HG03342 (cell line): ENCODE measurements around the gene NOVA1.

Experiments
- ATAC-seq: cut with Tn5 transposase; IDR thresholded peaks from one replicate; pipeline ENCODE4 v1.9.1; 2021; ENCODE audit warnings: mild to moderate bottlenecking, moderate library complexity; ENCODE audit not compliant: unreplicated experiment

Gene NOVA1

DNA sequence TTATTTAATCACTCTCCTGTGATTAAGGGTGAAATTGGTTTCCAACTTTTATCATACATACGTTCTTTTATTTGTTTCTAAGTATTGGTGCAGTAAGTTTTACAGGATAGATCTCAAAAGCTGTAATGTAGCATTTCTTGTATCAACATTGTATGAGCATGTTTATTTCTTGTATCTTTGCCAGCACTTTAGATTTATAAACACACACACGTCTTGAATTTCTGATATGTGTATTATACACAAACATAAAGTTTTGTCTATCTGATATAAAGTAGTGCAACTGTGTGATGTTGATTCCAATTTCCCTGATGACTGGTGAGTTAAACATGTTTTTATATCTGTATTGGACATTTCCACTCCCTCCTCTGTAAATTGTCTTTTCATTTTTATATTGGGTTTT lies 134.7 kb downstream of the NOVA1 start:
- ATAC-seq = no peak

DNA sequence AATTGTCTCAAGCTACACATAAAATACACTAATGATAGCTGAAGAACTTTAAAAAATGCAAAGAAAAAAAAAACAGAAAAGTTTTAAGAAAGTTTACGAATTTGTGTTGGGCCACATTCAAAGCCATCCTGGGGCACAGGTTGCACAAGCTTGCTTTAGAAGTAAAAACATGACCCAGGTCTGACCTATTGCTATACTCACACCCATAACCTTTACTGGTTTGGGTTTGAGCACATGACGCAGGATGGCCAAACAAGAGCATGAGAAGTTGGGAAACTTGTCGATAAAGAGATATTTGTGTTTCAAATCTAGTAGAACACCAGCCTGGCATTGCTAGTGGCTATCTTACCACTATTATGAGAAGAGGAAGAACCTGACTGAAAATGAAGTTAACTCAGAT lies 143.7 kb downstream of the NOVA1 start:
- ATAC-seq = no peak

DNA sequence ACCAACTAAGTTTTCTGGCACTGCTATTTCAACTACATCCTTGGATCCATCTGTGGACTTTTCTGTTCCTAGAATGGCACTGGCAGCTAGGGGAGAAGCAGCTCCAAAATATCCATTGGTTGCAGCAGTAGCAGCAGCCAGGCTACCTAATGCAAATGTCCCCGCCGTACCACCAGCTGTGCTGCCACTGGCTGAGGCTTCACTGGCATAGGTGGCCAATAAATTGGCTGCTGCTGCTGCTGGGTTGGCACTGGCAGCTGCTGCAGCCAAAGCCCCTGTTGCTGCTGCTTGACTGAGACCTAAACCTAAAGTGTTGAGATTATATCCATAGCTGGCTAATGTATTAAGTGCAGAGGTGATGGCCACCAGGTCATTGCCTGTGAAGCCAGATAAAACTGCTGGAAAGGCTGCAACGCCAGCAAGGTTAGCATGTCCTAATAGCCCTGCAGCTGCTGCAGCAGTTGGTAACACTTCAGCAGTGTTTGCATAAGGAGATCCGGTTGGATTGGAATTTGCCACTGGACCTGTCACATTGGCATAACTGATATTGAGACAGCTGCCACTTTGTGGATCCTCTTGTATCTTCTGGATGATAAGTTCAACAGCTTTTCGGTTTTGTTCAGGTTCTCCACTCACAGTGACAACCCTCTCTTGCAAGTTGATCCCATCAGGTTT lies 149.5 kb downstream of the NOVA1 start:
- ATAC-seq = no peak

DNA sequence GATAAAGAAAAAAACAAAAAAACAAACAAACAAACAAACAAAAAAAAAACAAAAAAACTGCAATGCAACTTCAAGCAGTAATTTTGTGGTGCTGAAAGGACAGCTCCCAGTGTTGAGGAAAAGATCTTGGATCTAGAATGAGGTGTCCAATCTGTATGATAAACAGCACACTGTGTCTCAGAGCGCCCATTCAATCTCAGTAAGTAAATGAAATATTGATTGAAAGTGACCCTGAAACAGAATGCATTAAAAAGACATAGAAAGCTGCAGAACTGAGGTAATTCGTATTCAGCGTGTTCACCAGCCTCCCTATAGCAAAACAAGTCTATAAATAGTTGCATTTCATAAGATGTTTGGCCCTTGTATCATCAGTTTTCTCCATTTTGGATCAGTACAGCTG lies 153.0 kb downstream of the NOVA1 start:
- no peak for ATAC-seq

DNA sequence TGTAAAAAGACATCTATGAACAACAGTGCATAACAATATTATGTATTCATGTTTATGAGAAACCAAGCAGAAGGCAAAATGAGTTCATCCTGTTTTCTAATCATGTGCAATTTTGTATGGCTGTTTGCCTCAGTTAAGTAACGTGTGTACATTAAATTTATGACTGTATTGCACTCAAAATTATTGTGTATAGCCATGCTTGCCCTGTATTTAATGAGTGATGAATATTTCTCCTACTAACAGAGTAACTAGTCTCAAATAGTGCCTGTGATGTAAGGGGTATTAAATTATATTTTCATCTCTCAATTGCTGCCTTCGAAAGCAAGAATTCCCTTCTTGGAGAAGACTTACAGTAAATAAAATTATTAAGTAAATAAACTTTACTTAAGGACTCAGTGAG lies 154.2 kb downstream of the NOVA1 start:
- ATAC-seq = no peak

DNA sequence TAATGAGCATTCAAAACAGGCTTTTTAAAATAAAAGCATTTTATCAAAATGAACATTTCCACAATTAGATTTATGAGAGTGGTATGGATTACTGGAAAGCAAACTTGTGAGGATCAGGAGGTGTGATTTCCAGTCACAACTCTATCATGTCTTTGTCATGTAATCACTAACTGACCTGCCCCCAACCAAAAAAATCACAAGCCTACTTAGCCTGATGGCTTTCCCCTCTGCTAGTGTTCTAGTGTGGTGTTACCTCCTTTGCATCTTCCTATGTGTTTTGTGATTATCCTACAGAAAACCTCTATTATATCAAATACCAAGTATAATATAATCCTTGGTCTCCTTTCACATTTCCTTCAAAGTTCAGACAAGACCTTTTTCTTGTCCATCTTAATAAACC lies 168.6 kb downstream of the NOVA1 start:
- no peak for ATAC-seq

DNA sequence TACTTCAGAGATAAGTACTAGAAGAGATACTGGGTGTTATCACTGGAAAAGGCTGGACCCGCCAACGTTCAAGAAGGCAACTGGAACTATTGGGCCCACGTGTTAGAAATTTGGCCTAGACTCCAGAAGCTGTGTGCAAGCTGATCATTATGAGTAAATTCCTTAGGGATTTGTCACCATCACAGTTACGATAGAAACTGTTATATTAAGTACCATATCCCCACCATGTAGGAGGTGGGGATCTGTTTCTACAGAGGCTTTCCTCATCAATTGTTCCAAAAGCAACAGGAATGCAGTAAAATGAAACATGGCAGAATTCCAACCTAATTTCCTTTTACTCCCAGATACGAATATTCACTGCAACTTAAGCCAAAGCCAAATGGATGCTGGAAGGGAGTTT lies 170.7 kb downstream of the NOVA1 start:
- no peak for ATAC-seq

DNA sequence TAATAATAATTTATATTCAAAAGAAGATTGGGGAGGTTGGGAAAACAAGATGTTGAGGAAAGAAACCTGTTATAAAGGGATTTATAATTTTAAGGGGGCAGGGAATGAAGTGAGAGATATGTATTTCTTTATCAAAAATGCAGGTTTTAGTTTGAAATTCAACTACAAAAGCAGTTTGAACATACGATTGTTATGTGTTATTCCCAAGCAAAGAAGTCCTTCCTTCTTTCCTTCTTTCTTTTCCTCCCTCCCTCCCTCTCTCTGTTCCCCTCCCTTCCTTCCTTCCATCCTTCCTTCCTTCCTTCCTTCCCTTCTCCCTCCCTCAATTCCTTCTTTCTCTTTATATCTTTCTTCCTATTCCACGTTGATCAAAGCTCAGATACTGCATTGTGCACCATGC lies 173.3 kb downstream of the NOVA1 start:
- ATAC-seq = no peak

DNA sequence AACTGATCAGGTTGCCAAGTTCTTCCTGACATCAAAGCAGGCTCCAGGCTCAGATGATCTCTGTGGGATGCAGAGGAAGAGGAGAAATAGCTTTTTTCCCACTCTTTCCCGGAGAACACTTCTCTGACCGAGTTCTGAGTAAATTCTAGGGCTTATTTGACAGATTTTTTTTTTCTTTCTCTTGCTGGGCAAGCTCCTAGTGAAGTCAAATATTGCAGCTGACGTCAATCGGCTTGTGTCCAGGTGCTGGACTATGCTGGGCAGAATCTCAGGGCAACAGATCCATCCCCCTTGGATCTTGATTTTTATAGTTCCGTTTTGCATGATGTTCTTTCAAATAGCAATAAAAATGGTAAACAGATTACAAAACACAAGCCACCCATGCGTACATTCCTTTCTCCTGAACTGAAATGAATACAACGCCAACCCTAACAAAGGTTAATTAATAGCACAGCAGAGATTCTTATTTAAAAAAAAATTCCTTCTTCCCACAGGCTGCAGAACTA lies 182.2 kb downstream of the NOVA1 start:
- no peak for ATAC-seq

DNA sequence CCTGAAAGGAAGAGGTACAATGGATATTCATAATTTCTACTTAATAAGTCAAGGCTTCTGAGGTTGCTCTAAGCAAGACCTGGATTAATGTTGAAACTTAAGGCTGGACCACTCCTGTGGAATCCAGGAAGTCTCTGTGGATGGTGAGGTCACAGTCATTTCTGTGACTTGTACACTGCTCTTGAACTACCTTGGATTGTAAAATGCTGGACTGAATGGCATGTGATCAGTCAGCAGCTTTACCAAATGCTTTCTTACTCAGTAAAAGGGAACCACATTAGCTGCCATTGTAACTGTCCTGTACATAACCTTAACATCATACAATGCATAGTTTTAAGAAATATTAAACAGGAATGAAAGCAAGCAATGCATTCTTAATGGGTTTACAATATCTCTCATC lies 182.9 kb downstream of the NOVA1 start:
- no peak for ATAC-seq

DNA sequence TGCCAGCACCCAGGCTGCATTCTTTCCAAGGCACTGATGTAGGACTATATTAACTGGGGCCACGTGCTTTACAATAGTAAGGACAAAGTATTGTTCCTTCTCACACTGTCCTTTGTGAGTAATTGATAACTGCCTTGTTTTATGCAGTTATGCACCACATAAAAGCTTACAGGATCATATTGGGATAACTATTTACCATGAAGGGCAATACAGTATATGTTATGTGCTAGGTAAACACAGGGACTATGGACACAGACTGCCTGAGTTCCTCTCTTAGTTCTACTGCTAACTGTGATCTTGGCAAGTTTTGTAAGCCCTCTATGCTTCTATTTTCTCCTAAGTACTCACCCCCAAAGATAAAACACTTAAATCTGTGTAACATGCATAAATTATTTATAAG lies 183.7 kb downstream of the NOVA1 start:
- ATAC-seq = no peak

DNA sequence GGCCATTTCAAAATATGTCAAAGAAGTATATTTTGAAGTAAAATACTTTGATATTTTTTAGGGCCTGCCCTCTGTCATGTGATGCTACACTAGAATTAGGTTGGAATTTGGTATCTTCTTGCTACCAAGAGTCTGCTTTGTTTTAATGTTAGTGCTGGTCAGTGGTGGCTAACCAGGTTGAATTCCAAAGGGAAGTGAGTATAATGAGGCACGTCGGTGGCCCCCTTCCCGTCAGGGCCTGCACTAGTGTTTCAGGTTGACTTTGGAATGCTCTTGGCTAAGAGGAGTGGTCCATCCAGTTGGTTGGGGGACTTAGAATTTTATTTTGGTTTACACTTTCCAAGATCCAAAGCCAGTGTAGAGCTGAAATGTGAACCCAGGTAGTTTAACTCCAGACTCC lies 185.4 kb downstream of the NOVA1 start:
- ATAC-seq = no peak

DNA sequence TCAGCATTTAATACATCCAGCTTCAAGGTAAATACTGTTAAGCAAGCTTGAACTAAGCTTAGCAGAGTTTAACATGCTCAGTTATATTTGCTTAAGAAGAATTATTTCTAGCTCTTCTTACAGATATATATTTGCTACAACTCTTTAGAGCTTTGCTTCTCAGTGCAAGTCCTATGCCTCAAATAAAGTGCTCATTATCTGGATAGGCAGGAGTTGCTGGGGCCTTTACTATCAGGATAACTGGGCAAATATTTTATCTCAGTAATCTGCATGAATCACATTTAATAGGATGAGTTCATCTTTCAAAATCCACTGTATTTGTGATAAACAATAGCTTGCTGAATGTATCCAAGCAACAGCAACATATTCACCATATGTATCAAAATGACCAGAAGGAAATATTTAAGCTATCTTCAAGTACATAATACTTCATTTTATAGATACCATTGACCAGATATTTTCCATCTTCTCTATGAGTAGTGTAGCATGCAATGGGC lies 187.6 kb downstream of the NOVA1 start:
- ATAC-seq = no peak

DNA sequence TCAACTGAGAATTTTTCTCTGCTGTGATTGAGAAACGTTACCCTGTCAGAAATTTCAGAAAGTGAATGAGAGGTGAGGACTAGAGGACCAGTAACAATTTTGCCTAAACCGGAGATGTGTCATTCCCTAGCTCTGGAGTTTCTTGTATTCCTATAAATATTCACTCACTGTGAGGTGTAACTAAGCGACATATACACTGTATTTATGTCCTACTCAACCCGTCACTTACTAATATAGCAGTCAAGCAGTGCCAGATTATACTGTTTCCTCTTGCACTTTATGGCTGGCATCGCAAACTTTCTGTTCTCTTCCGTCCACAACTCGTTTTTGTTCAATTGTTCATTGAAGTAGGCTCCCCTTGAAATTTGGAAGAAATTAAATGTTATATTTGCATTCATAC lies 192.9 kb downstream of the NOVA1 start:
- ATAC-seq = no peak

DNA sequence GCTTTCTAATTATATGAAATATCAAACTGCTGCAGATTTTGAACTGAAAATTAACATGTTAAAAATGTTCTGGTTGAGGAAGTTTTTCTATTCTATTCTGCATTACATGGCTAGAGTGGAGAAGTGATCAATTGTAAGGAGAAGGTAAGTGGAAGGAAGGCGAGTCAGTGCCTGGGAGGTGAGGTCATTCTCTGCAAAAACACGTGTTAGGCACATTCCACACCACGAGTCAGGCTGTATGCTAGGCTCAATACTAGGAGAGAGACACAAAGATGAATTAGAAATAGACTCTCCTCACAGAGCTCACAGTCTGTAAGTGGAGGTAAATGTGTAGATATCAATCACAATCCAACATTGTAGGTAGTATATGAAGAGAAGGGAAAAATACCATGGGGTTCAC lies 194.1 kb downstream of the NOVA1 start:
- no peak for ATAC-seq

DNA sequence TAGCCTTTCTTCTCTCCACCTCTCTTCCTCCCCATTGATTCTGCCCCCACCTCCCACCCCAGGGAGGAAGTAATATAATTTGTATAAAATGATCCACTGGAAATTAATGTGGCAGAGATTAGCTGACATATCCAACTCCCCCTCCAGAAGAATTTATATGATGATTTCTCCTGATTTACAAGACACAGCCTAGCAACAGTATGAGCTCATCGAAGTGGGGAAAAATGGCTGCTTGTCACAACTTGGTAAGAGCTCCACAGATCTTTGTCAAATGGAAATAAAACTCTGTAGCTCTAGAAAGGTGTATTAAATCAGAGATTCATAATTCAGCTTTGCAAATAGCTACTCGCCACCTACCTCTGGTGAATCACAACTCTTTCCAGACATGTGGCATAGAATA lies 195.7 kb downstream of the NOVA1 start:
- ATAC-seq = no peak

DNA sequence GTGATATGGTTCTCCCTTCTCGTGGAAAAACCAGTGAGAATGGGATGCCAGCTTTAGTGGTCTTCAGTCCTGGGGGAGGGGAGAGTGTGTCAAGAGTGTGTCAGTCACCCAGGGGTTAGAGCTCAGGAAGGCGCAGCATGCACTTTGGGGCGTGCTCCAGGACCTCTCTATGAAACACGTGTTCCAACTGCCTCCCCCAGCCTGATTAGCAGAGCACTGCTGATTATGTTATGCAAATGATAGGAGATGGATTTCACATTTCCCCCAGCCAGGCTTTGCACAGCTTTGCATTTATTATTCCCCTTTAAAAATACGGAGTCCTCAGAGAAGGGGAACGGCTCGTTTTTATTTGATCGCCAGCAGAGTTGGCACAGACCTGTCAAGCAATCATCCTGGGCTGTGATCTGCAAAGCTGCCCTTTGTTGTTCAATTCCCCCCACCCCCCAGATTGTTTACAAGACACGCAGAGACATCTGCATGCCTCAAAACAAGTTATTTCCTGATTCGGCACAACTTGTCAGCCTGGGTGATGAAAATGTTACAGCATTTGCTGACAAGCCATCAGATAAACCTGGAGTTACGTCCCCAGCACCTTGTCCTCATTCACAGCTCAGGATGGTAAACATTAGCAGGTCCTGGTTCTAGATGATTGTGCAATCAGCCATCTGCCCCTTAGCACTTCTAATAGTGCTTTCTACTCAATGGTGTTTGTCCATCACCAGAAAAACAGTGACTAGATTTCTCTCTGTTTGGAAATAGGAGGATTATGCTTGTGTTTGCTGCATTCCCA lies 196.5 kb downstream of the NOVA1 start:
- no peak for ATAC-seq

DNA sequence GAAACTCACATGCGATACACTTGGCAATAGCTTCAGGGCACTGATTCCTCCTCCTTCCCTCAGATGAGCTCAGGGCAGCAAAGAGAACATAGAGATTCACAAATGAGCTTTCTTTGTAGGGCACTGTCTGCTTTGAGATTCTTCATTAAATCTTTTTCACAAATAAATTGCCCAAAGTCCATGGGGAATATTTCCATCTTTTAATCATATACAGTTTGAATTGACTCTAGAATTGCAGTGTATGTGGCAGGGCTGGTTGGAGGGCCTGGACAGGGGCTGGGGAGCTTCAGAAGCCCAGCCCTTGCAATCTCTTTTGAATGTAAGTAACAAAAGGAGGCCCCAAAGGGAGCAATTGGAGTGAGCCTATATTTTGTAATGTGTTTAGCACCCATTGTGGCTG lies 197.5 kb downstream of the NOVA1 start:
- no peak for ATAC-seq

DNA sequence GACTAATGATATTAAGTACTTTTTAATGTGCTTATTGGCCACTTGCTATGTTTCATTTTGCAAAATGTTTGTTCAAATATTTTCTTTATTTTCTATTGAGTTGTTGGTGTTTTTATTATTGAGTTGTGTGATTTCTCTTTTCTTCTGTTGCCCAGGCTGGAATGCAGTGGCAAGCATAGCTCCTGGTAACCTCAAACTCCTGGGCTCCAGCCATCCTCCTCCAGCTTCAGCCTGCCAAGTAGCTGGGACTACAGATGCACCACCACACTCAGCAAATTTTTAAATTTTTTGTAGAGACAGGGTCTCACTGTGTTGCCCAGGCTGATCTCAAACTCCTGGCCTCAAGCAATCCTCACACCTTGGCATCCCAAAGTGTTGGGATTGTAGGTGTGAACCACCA lies 199.2 kb downstream of the NOVA1 start:
- no peak for ATAC-seq
